Measurements from ENCODE around the gene GTPBP8.

GRCh38 chr3:112948346-112948838 is 42.4 kb upstream of the GTPBP8 start:
- TF ChIP-seq ESRRA (CRISPR knock-in tag; IDR thresholded peaks at IDR 0.05; ENCODE audit: low read depth) (no peak), MXI1 (IDR thresholded peaks at IDR 0.05; ENCODE audit: borderline replicate concordance, low read depth, low read length) (no peak), TBX2 (CRISPR knock-in tag; IDR thresholded peaks at IDR 0.05; ENCODE audit: borderline replicate concordance) (no peak), HMGXB3 (CRISPR knock-in tag; IDR thresholded peaks at IDR 0.05; ENCODE audit: borderline replicate concordance) (no peak), CCAR2 (optimal IDR thresholded peaks at IDR 0.05; ENCODE audit: low read depth, low read length) (no peak), REST (IDR thresholded peaks at IDR 0.05; ENCODE audit: borderline replicate concordance in 1 of 2, low read depth in 1 of 2, low read length in 2 of 2) (no peak), TSC22D2 (CRISPR knock-in tag; IDR thresholded peaks at IDR 0.05; ENCODE audit: borderline replicate concordance) (no peak), TGIF2 (CRISPR knock-in tag; IDR thresholded peaks at IDR 0.05) (no peak), POLR2A (IDR thresholded peaks at IDR 0.05; ENCODE audit: insufficient read depth in 1 of 2, low read depth in 2 of 2, low read length in 2 of 2) (no peak), ZNF335 (CRISPR knock-in tag; IDR thresholded peaks at IDR 0.05) (no peak), ZMAT3 (CRISPR knock-in tag; conservative IDR thresholded peaks at IDR 0.05) (no peak), EP300 (IDR thresholded peaks at IDR 0.05; ENCODE audit: low read depth in 2 of 2, low read length in 2 of 2) (no peak), EP300 (CRISPR knock-in tag; IDR thresholded peaks at IDR 0.05; ENCODE audit: borderline replicate concordance) (no peak)
